ENCODE data around the gene TIMD4. TPM values are rescaled to one million over a fixed set of nuclear protein-coding genes. Genes with fewer than 3 reads are reported as not detected.

The TIMD4 gene
- total and polyA plus RNA-seq, 8 donors = 0.45 to 3.7 (median 2.0) TPM; not detected in 5

- WGBS, 5 donors = 65 to 84% (median 80%) methylated on average over 3 of the region's 3 CpGs
Observed at GRCh38 chr5:156879665-156880285, 83.3 kb downstream of the TIMD4 start.

GRCh38 chr5:156871212-156871611 lies 91.8 kb downstream of the TIMD4 start:
- TF ChIP-seq POLR2AphosphoS5 (IDR thresholded peaks at IDR 0.05) (no peak), POLR2A (IDR thresholded peaks at IDR 0.05) (no peak), CTCF (IDR thresholded peaks at IDR 0.05) (no peak), EP300 (IDR thresholded peaks at IDR 0.05) (no peak)
- H3K4me1 ChIP-seq = no peaks in the 10 kb centered on the region
- no peaks in the 10 kb centered on the region for H3K27me3 ChIP-seq
- no peak overlapping the region for H3K27ac ChIP-seq
- DNase-seq = no peak
- H3K36me3 ChIP-seq = no peaks in the 10 kb centered on the region
- no peak overlapping the region for H3K4me3 ChIP-seq
- H3K9me3 ChIP-seq = peaks cover 0 to 19% (median 12%) of the 10 kb centered on the region in 4 donors
- WGBS, 5 donors = 63 to 91% (median 67%) methylated on average over 1 of the region's 1 CpG
- intact Hi-C loops (cut with DNase I; ENCODE audit: low total_unique reads) = no loop called here

More at GRCh38 chr5:156879665-156880285, 83.3 kb downstream of the TIMD4 start:
- intact Hi-C loops (cut with DNase I; ENCODE audit: low total_unique reads) = no loop called here
- TF ChIP-seq EP300 (IDR thresholded peaks at IDR 0.05) = no peak
- no peak for TF ChIP-seq CTCF (IDR thresholded peaks at IDR 0.05)
- no peak for TF ChIP-seq POLR2AphosphoS5 (IDR thresholded peaks at IDR 0.05)
- TF ChIP-seq POLR2A (IDR thresholded peaks at IDR 0.05) = no peak
- Histone ChIP-seq H3K27me3 (no peaks in the 10 kb centered on the region), H3K27ac (no peak overlapping the region), H3K36me3 (no peaks in the 10 kb centered on the region), H3K4me3 (no peak overlapping the region), H3K4me1 (no peaks in the 10 kb centered on the region), H3K9me3 (no peaks in the 10 kb centered on the region)
- DNase-seq = no peak

GRCh38 chr5:156870498-156870839 lies 92.6 kb downstream of the TIMD4 start:
- intact Hi-C loops (cut with DNase I; ENCODE audit: low total_unique reads) = no loop called here

More at GRCh38 chr5:156870498-156870839, 92.6 kb downstream of the TIMD4 start:
- Histone ChIP-seq H3K27ac (no peak overlapping the region), H3K4me1 (no peaks in the 10 kb centered on the region), H3K9me3 (peaks cover 0 to 19% (median 12%) of the 10 kb centered on the region in 4 donors), H3K27me3 (no peaks in the 10 kb centered on the region), H3K36me3 (no peaks in the 10 kb centered on the region), H3K4me3 (no peak overlapping the region)
- DNase-seq = no peak
- WGBS, 5 donors = 79 to 94% (median 89%) methylated on average over 1 of the region's 1 CpG
- TF ChIP-seq POLR2AphosphoS5 (IDR thresholded peaks at IDR 0.05) (no peak), EP300 (IDR thresholded peaks at IDR 0.05) (no peak), CTCF (IDR thresholded peaks at IDR 0.05) (no peak), POLR2A (IDR thresholded peaks at IDR 0.05) (no peak)

Other genes starting within 250 kb of the TIMD4 start
- not detected for gene PPP1R2B, start 112.9 kb downstream of the TIMD4 start, total RNA-seq
- gene PPP1R2B, start 112.9 kb downstream of the TIMD4 start, polyA plus RNA-seq = not detected
- 1 to 10 TPM in 2 of 5 donors, not detected in 3; 2.0 TPM for gene HAVCR1, start 95.9 kb upstream of the TIMD4 start, total RNA-seq
- gene HAVCR1, start 95.9 kb upstream of the TIMD4 start, polyA plus RNA-seq = not detected
- gene HAVCR2, start 145.8 kb upstream of the TIMD4 start, total RNA-seq = 1 to 10 TPM in 3 of 5 donors, not detected in 2; 3.5 to 9.9 (median 7.8) TPM
- 1 to 10 TPM; 1.2 to 2.9 (median 2.1) TPM for gene HAVCR2, start 145.8 kb upstream of the TIMD4 start, polyA plus RNA-seq
- 10 to 100 TPM in 2 of 5 donors, 1 to 10 TPM in 2, not detected in 1; 4.5 to 20.7 (median 10.0) TPM for gene MED7, start 179.6 kb upstream of the TIMD4 start, total RNA-seq
- 10 to 100 TPM; 10.0 to 15.0 (median 10.3) TPM for gene MED7, start 179.6 kb upstream of the TIMD4 start, polyA plus RNA-seq
- not detected for gene GARIN3, start 203.0 kb upstream of the TIMD4 start, total RNA-seq
- not detected for gene GARIN3, start 203.0 kb upstream of the TIMD4 start, polyA plus RNA-seq
- gene ITK, start 217.6 kb upstream of the TIMD4 start, total RNA-seq = 1 to 10 TPM in 3 of 5 donors, under 1 TPM in 1, not detected in 1; 0.58 to 9.9 (median 6.9) TPM
- gene ITK, start 217.6 kb upstream of the TIMD4 start, polyA plus RNA-seq = 1 to 10 TPM in 1 of 3 donors, under 1 TPM in 2; 0.90 to 2.3 (median 0.93) TPM

Measured in stomach (tissue), 9 donors.